ENCODE results near the gene DGCR6.
"Not testable (repeated sequence)": the region's sequence is repeated elsewhere in the genome, so short reads cannot be mapped to it uniquely, and the experiment has no call there.

DGCR6 gene

GRCh38 chr22:18953128-18953527 is 47.0 kb downstream of the DGCR6 start:
- not testable (repeated sequence) for H3K27me3 ChIP-seq (ENCODE audit: control insufficient read depth in 2 of 2, insufficient read depth in 2 of 2, low read length in 2 of 2); H3K27ac ChIP-seq (ENCODE audit: low read depth in 2 of 2, low read length in 2 of 2); H3K9me3 ChIP-seq (ENCODE audit: control insufficient read depth in 2 of 2, low read length in 2 of 2); H3K4me3 ChIP-seq (ENCODE audit: low read length in 2 of 2); H3K36me3 ChIP-seq (ENCODE audit: control insufficient read depth in 2 of 2, insufficient read depth in 2 of 2, low read length in 2 of 2); H3K9ac ChIP-seq (ENCODE audit: low read depth in 1 of 2, low read length in 2 of 2); H3K4me1 ChIP-seq (ENCODE audit: control insufficient read depth in 2 of 2, insufficient read depth in 2 of 2, low read length in 2 of 2)

- not testable (repeated sequence) for H3K4me3 ChIP-seq (ENCODE audit: low read length in 2 of 2); H3K27me3 ChIP-seq (ENCODE audit: control insufficient read depth in 2 of 2, insufficient read depth in 2 of 2, low read length in 2 of 2); H3K36me3 ChIP-seq (ENCODE audit: control insufficient read depth in 2 of 2, insufficient read depth in 2 of 2, low read length in 2 of 2); H3K4me1 ChIP-seq (ENCODE audit: control insufficient read depth in 2 of 2, insufficient read depth in 2 of 2, low read length in 2 of 2); H3K27ac ChIP-seq (ENCODE audit: low read depth in 2 of 2, low read length in 2 of 2); H3K9ac ChIP-seq (ENCODE audit: low read depth in 1 of 2, low read length in 2 of 2); H3K9me3 ChIP-seq (ENCODE audit: control insufficient read depth in 2 of 2, low read length in 2 of 2)
Measured at GRCh38 chr22:18954303-18954989, 48.3 kb downstream of the DGCR6 start.

GRCh38 chr22:18954990-18955571 is 49.0 kb downstream of the DGCR6 start:
- Histone ChIP-seq H3K9ac (ENCODE audit: low read depth in 1 of 2, low read length in 2 of 2) (no peak overlapping the region), H3K36me3 (ENCODE audit: control insufficient read depth in 2 of 2, insufficient read depth in 2 of 2, low read length in 2 of 2) (no peaks in the 10 kb centered on the region), H3K27me3 (ENCODE audit: control insufficient read depth in 2 of 2, insufficient read depth in 2 of 2, low read length in 2 of 2) (peaks cover 0 to 4% of the 10 kb centered on the region in 2 donors), H3K4me3 (ENCODE audit: low read length in 2 of 2) (no peak overlapping the region), H3K4me1 (ENCODE audit: control insufficient read depth in 2 of 2, insufficient read depth in 2 of 2, low read length in 2 of 2) (no peaks in the 10 kb centered on the region), H3K9me3 (ENCODE audit: control insufficient read depth in 2 of 2, low read length in 2 of 2) (no peaks in the 10 kb centered on the region), H3K27ac (ENCODE audit: low read depth in 2 of 2, low read length in 2 of 2) (no peak overlapping the region)

GRCh38 chr22:18955696-18956095 is 49.6 kb downstream of the DGCR6 start:
- no peak overlapping the region for H3K27ac ChIP-seq (ENCODE audit: low read depth in 2 of 2, low read length in 2 of 2)
- no peaks in the 10 kb centered on the region for H3K4me1 ChIP-seq (ENCODE audit: control insufficient read depth in 2 of 2, insufficient read depth in 2 of 2, low read length in 2 of 2)
- H3K27me3 ChIP-seq (ENCODE audit: control insufficient read depth in 2 of 2, insufficient read depth in 2 of 2, low read length in 2 of 2), result no peaks in the 10 kb centered on the region
- no peaks in the 10 kb centered on the region for H3K9me3 ChIP-seq (ENCODE audit: control insufficient read depth in 2 of 2, low read length in 2 of 2)
- H3K9ac ChIP-seq (ENCODE audit: low read depth in 1 of 2, low read length in 2 of 2), result no peak overlapping the region
- H3K36me3 ChIP-seq (ENCODE audit: control insufficient read depth in 2 of 2, insufficient read depth in 2 of 2, low read length in 2 of 2), result no peaks in the 10 kb centered on the region
- H3K4me3 ChIP-seq (ENCODE audit: low read length in 2 of 2), result no peak overlapping the region

GRCh38 chr22:18956121-18956895 is 50.2 kb downstream of the DGCR6 start:
- H3K4me1 ChIP-seq (ENCODE audit: control insufficient read depth in 2 of 2, insufficient read depth in 2 of 2, low read length in 2 of 2); H3K9me3 ChIP-seq (ENCODE audit: control insufficient read depth in 2 of 2, low read length in 2 of 2); H3K27me3 ChIP-seq (ENCODE audit: control insufficient read depth in 2 of 2, insufficient read depth in 2 of 2, low read length in 2 of 2); H3K36me3 ChIP-seq (ENCODE audit: control insufficient read depth in 2 of 2, insufficient read depth in 2 of 2, low read length in 2 of 2); H3K4me3 ChIP-seq (ENCODE audit: low read length in 2 of 2); H3K27ac ChIP-seq (ENCODE audit: low read depth in 2 of 2, low read length in 2 of 2); H3K9ac ChIP-seq (ENCODE audit: low read depth in 1 of 2, low read length in 2 of 2): not testable (repeated sequence)

- H3K27me3 ChIP-seq (ENCODE audit: control insufficient read depth in 2 of 2, insufficient read depth in 2 of 2, low read length in 2 of 2); H3K27ac ChIP-seq (ENCODE audit: low read depth in 2 of 2, low read length in 2 of 2); H3K4me1 ChIP-seq (ENCODE audit: control insufficient read depth in 2 of 2, insufficient read depth in 2 of 2, low read length in 2 of 2); H3K36me3 ChIP-seq (ENCODE audit: control insufficient read depth in 2 of 2, insufficient read depth in 2 of 2, low read length in 2 of 2); H3K4me3 ChIP-seq (ENCODE audit: low read length in 2 of 2); H3K9ac ChIP-seq (ENCODE audit: low read depth in 1 of 2, low read length in 2 of 2); H3K9me3 ChIP-seq (ENCODE audit: control insufficient read depth in 2 of 2, low read length in 2 of 2): not testable (repeated sequence)
Measured at GRCh38 chr22:18956956-18957355, 50.8 kb downstream of the DGCR6 start.

GRCh38 chr22:18957621-18958320 is 51.7 kb downstream of the DGCR6 start:
- not testable (repeated sequence) for H3K9me3 ChIP-seq (ENCODE audit: control insufficient read depth in 2 of 2, low read length in 2 of 2); H3K4me1 ChIP-seq (ENCODE audit: control insufficient read depth in 2 of 2, insufficient read depth in 2 of 2, low read length in 2 of 2); H3K27me3 ChIP-seq (ENCODE audit: control insufficient read depth in 2 of 2, insufficient read depth in 2 of 2, low read length in 2 of 2); H3K36me3 ChIP-seq (ENCODE audit: control insufficient read depth in 2 of 2, insufficient read depth in 2 of 2, low read length in 2 of 2); H3K27ac ChIP-seq (ENCODE audit: low read depth in 2 of 2, low read length in 2 of 2); H3K4me3 ChIP-seq (ENCODE audit: low read length in 2 of 2); H3K9ac ChIP-seq (ENCODE audit: low read depth in 1 of 2, low read length in 2 of 2)

- H3K27ac ChIP-seq (ENCODE audit: low read depth in 2 of 2, low read length in 2 of 2); H3K27me3 ChIP-seq (ENCODE audit: control insufficient read depth in 2 of 2, insufficient read depth in 2 of 2, low read length in 2 of 2); H3K36me3 ChIP-seq (ENCODE audit: control insufficient read depth in 2 of 2, insufficient read depth in 2 of 2, low read length in 2 of 2); H3K9ac ChIP-seq (ENCODE audit: low read depth in 1 of 2, low read length in 2 of 2); H3K4me3 ChIP-seq (ENCODE audit: low read length in 2 of 2); H3K9me3 ChIP-seq (ENCODE audit: control insufficient read depth in 2 of 2, low read length in 2 of 2); H3K4me1 ChIP-seq (ENCODE audit: control insufficient read depth in 2 of 2, insufficient read depth in 2 of 2, low read length in 2 of 2): not testable (repeated sequence)
Measured at GRCh38 chr22:18958321-18958705, 52.2 kb downstream of the DGCR6 start.

GRCh38 chr22:18958738-18959137 is 52.6 kb downstream of the DGCR6 start:
- not testable (repeated sequence) for H3K27me3 ChIP-seq (ENCODE audit: control insufficient read depth in 2 of 2, insufficient read depth in 2 of 2, low read length in 2 of 2); H3K4me1 ChIP-seq (ENCODE audit: control insufficient read depth in 2 of 2, insufficient read depth in 2 of 2, low read length in 2 of 2); H3K27ac ChIP-seq (ENCODE audit: low read depth in 2 of 2, low read length in 2 of 2); H3K36me3 ChIP-seq (ENCODE audit: control insufficient read depth in 2 of 2, insufficient read depth in 2 of 2, low read length in 2 of 2); H3K4me3 ChIP-seq (ENCODE audit: low read length in 2 of 2); H3K9ac ChIP-seq (ENCODE audit: low read depth in 1 of 2, low read length in 2 of 2); H3K9me3 ChIP-seq (ENCODE audit: control insufficient read depth in 2 of 2, low read length in 2 of 2)

- H3K4me1 ChIP-seq (ENCODE audit: control insufficient read depth in 2 of 2, insufficient read depth in 2 of 2, low read length in 2 of 2); H3K4me3 ChIP-seq (ENCODE audit: low read length in 2 of 2); H3K27me3 ChIP-seq (ENCODE audit: control insufficient read depth in 2 of 2, insufficient read depth in 2 of 2, low read length in 2 of 2); H3K36me3 ChIP-seq (ENCODE audit: control insufficient read depth in 2 of 2, insufficient read depth in 2 of 2, low read length in 2 of 2); H3K9ac ChIP-seq (ENCODE audit: low read depth in 1 of 2, low read length in 2 of 2); H3K9me3 ChIP-seq (ENCODE audit: control insufficient read depth in 2 of 2, low read length in 2 of 2); H3K27ac ChIP-seq (ENCODE audit: low read depth in 2 of 2, low read length in 2 of 2): not testable (repeated sequence)
Measured at GRCh38 chr22:18959266-18959665, 53.1 kb downstream of the DGCR6 start.
